Coronary artery (tissue), 2 donors: ENCODE measurements around the gene PPP6R1.

Source experiments
- DNase-seq: peaks from one replicate; pipeline ENCODE4 v3.0.0-alpha.2; 2017; ENCODE audit warnings: low spot score
- H3K27ac ChIP-seq, 2 donors: fragments of 200-600 bp; sonication (generic); one replicate each; pipeline ENCODE4 v1.5.1; 2016 to 2019
- H3K4me3 ChIP-seq: fragments of 200-600 bp; sonication (generic); 2 replicates; pipeline ENCODE4 v1.5.1; 2016; ENCODE audit warnings: mild to moderate bottlenecking, moderate library complexity
- TF ChIP-seq, protein P1 (sequence below): fragments of 200-600 bp; sonication (generic); IDR thresholded peaks from one replicate; pipeline ENCODE4 v1.5.1; 2019; ENCODE audit warnings: antibody characterized with exemption

PPP6R1 gene

DNA sequence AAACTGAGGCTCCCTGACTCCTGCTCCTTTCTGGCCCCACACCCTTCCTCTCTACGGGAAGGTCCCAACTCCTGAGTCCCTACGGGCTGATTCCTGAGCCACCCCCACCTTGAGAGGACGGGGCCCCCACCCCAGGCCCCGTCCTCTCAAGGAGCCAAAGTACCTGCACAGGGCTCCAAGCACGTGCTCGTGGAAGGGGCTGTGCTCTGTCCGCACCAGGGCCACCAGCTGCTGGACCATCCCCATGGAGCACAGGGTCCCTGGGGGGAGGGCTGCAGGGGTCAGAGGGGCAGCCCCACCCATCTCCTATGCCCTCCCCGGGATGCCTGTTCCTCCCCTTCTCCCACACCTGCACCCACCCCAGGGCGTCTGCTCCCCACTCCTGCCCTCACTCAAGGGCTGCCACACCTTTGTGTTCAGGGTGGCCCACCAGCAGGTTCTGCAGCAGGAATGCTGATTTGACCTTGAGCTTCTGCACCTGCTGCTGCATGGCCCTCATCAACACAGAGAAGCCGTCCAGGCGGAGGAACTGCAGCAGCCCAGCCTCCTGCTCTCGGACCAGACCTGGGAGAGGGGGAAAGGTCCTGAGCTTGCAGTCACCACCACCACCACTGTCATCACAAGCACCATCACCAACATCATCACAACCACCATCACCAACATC lies 7.0 kb upstream of the PPP6R1 start:
- Histone ChIP-seq H3K4me3 (no peak overlapping the region), H3K27ac (no peak overlapping the region)
- TF ChIP-seq, protein P1, sequence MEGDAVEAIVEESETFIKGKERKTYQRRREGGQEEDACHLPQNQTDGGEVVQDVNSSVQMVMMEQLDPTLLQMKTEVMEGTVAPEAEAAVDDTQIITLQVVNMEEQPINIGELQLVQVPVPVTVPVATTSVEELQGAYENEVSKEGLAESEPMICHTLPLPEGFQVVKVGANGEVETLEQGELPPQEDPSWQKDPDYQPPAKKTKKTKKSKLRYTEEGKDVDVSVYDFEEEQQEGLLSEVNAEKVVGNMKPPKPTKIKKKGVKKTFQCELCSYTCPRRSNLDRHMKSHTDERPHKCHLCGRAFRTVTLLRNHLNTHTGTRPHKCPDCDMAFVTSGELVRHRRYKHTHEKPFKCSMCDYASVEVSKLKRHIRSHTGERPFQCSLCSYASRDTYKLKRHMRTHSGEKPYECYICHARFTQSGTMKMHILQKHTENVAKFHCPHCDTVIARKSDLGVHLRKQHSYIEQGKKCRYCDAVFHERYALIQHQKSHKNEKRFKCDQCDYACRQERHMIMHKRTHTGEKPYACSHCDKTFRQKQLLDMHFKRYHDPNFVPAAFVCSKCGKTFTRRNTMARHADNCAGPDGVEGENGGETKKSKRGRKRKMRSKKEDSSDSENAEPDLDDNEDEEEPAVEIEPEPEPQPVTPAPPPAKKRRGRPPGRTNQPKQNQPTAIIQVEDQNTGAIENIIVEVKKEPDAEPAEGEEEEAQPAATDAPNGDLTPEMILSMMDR = no peak
- DNase-seq = no peak

GRCh38 chr19:55265173-55265572 lies 6.4 kb upstream of the PPP6R1 start:
- no peak overlapping the region for H3K27ac ChIP-seq
- no peak overlapping the region for H3K4me3 ChIP-seq
- TF ChIP-seq, protein P1 = no peak
- DNase-seq = no peak

GRCh38 chr19:55264531-55264930 lies 5.7 kb upstream of the PPP6R1 start:
- no peak overlapping the region for H3K4me3 ChIP-seq
- TF ChIP-seq, protein P1 = no peak
- H3K27ac ChIP-seq = no peak overlapping the region
- no peak for DNase-seq

DNA sequence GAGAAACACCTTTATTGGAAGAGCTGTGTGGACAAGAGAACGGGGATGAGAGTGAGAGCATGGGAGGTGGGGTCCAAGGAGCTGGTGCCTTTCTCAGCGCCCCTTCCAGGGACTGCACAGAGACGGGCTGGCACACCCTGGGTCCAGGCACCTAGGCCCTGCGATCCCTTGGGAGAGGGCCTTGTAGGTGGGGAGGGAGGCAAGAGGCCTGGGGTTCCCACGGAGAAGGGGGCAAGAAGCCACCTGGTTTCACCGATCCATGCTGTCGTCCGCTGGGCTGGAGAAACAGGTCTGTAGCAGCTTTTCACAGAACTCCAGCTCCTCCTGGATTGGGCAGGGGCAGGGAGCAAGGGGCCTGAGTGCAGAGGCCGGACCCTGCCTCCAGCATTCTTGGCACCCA lies 3.5 kb upstream of the PPP6R1 start:
- DNase-seq = no peak
- no peak overlapping the region for H3K4me3 ChIP-seq
- H3K27ac ChIP-seq = no peak overlapping the region
- TF ChIP-seq, protein P1 = no peak

DNA sequence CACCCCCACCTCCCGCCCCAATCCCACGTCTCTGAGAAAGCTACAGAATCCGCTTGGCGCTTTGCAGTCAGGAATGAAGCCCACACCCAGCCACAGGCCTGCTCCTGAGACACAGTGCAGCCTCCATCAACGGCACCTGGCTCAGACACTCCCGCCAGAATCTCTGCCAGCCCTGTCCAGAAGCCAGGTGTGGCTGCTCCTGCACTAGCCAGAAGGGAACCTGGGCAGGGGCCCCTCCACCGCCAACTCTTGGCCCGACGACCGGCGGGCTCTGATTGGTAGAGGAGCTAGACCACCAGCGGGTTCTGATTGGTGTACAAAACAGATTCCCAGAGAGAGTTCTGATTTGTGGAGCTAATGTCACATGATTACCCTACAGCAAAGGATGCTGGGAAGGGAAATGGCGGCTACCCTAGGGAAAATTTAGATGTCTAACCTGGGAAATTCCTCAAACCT lies 2.9 kb upstream of the PPP6R1 start:
- TF ChIP-seq, protein P1 = no peak
- no peak for DNase-seq
- no peak overlapping the region for H3K4me3 ChIP-seq
- no peak overlapping the region for H3K27ac ChIP-seq

DNA sequence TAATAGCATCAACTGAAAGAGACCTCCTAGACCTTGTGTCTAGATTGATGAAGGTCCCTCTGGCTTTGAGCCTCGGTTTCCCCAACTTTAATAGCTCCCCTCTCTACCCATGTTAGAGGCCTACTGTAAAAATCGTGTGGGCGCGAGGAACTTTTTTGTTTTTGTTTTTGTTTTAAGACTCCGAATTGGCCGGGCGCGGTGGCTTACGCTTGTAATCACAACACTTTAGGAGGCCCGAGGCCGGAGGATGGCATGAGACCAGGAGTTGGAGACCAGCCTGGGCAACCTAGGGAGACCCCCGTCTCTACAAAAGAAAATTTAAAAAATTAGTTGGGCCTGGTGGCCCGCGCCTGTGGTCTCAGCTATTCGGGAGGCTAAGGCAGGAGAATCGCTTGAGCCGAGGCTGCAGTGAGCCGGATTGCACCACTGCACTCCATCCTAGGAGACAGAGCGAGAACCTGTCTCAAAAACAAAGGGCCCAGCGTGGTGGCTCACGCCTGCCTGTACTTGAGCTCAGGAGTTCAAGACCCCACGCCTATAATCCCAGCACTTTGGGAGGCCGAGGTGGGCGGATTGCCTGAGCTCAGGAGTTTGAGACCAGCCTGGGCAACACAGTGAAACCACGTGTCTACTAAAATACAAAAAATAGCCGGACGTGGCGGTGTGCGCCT lies 858 bp upstream of the PPP6R1 start:
- TF ChIP-seq, protein P1 = no peak
- Histone ChIP-seq H3K27ac (peak overlapping the region; percentile 89 to 92), H3K4me3 (peak overlapping the region; percentile 87)
- DNase-seq = no peak

- Histone ChIP-seq H3K27ac (peak overlapping the region; percentile 70 to 89), H3K4me3 (peak overlapping the region; percentile 87)
- no peak for DNase-seq
- TF ChIP-seq, protein P1 = no peak
Observed at GRCh38 chr19:55258476-55258827, 365 bp downstream of the PPP6R1 start.
